ENCODE measurements around the gene DIRAS3. TPM values are rescaled to one million over a fixed set of nuclear protein-coding genes. Genes with fewer than 3 reads are reported as not detected.

DIRAS3 gene
- total RNA-seq, 1 donor: 4.0 TPM

DNA sequence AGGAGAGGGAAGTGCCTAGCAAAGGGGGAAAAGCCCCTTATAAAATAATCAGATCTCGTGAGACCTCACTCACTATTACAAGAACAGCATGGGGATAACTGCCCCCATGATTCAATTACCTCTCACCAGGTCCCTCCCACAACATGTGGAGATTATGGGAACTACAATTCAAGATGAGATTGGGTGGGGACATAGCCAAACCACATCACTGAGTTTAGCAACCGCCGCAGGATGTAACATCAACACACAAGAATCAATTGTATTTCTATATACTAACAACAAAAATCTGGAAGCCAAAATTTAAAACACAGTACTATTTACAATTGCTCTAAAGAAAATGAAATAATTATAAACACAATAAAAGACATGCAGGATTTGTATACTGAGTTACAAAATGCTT, 21.9 kb downstream of the DIRAS3 start:
- H4K20me1 ChIP-seq (ENCODE audit: insufficient read depth, low read length): no peaks in the 10 kb centered on the region
- no peak for DNase-seq (ENCODE audit: insufficient read length, low spot score, missing footprints)
- no peaks in the 10 kb centered on the region for H3K36me3 ChIP-seq (ENCODE audit: insufficient read depth, low read length)
- H3K9me3 ChIP-seq (ENCODE audit: low read depth, low read length): no peaks in the 10 kb centered on the region
- TF ChIP-seq, protein P1, sequence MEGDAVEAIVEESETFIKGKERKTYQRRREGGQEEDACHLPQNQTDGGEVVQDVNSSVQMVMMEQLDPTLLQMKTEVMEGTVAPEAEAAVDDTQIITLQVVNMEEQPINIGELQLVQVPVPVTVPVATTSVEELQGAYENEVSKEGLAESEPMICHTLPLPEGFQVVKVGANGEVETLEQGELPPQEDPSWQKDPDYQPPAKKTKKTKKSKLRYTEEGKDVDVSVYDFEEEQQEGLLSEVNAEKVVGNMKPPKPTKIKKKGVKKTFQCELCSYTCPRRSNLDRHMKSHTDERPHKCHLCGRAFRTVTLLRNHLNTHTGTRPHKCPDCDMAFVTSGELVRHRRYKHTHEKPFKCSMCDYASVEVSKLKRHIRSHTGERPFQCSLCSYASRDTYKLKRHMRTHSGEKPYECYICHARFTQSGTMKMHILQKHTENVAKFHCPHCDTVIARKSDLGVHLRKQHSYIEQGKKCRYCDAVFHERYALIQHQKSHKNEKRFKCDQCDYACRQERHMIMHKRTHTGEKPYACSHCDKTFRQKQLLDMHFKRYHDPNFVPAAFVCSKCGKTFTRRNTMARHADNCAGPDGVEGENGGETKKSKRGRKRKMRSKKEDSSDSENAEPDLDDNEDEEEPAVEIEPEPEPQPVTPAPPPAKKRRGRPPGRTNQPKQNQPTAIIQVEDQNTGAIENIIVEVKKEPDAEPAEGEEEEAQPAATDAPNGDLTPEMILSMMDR (IDR thresholded peaks at IDR 0.05; ENCODE audit: extremely low read depth, low read depth, low read length): no peak
- no peak overlapping the region for H3K4me2 ChIP-seq (ENCODE audit: insufficient read depth, low read length)
- no peak overlapping the region for H3K27ac ChIP-seq (ENCODE audit: low read depth, low read length)
- no peaks in the 10 kb centered on the region for H3K27me3 ChIP-seq (ENCODE audit: insufficient read depth, low read length)
- no peaks in the 10 kb centered on the region for H3K4me1 ChIP-seq (ENCODE audit: insufficient read depth, low read length)
- no peak overlapping the region for H2AFZ ChIP-seq (ENCODE audit: low read length)
- no peaks in the 10 kb centered on the region for H3K79me2 ChIP-seq (ENCODE audit: insufficient read depth, low read length)
- no peak overlapping the region for H3K4me3 ChIP-seq (ENCODE audit: insufficient read depth, low read length)

- no peak for DNase-seq (ENCODE audit: insufficient read length, low spot score, missing footprints)
- no peak overlapping the region for H3K4me2 ChIP-seq (ENCODE audit: insufficient read depth, low read length)
Observed at GRCh38 chr1:68024635-68025338, 25.6 kb downstream of the DIRAS3 start.

DNA sequence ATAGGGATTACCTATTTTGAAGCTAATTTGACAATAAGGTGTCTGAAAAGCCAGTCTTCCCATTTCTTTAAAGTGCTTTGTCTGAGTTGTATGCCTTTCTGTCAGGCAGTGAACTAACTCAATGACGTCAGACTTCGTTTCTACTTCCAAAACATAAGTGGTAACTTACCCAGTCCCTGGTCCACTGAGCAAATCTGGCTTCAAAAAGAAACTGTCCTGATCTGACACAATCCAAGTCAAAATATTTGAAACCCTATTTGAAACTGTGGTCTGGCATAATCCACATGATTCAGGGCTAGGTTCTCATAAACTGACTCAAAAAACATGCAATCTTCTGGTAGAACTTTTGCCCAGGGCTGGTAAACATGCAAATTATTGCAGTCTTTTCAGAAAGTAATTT, 34.0 kb downstream of the DIRAS3 start:
- Histone ChIP-seq H3K4me2 (ENCODE audit: insufficient read depth, low read length) (no peak overlapping the region), H3K36me3 (ENCODE audit: insufficient read depth, low read length) (no peaks in the 10 kb centered on the region), H3K27me3 (ENCODE audit: insufficient read depth, low read length) (no peaks in the 10 kb centered on the region), H3K27ac (ENCODE audit: low read depth, low read length) (no peak overlapping the region), H3K79me2 (ENCODE audit: insufficient read depth, low read length) (no peaks in the 10 kb centered on the region), H4K20me1 (ENCODE audit: insufficient read depth, low read length) (no peaks in the 10 kb centered on the region), H3K4me3 (ENCODE audit: insufficient read depth, low read length) (no peak overlapping the region), H3K9me3 (ENCODE audit: low read depth, low read length) (no peaks in the 10 kb centered on the region), H3K4me1 (ENCODE audit: insufficient read depth, low read length) (no peaks in the 10 kb centered on the region), H2AFZ (ENCODE audit: low read length) (no peak overlapping the region)
- TF ChIP-seq, protein P1 (IDR thresholded peaks at IDR 0.05; ENCODE audit: extremely low read depth, low read depth, low read length): no peak
- no peak for DNase-seq (ENCODE audit: insufficient read length, low spot score, missing footprints)

More at GRCh38 chr1:68024635-68025338, 25.6 kb downstream of the DIRAS3 start:
- Histone ChIP-seq H3K4me3 (ENCODE audit: insufficient read depth, low read length) (no peak overlapping the region), H2AFZ (ENCODE audit: low read length) (no peak overlapping the region), H3K79me2 (ENCODE audit: insufficient read depth, low read length) (no peaks in the 10 kb centered on the region), H3K4me1 (ENCODE audit: insufficient read depth, low read length) (no peaks in the 10 kb centered on the region), H3K9me3 (ENCODE audit: low read depth, low read length) (no peaks in the 10 kb centered on the region), H3K27ac (ENCODE audit: low read depth, low read length) (no peak overlapping the region), H3K27me3 (ENCODE audit: insufficient read depth, low read length) (no peaks in the 10 kb centered on the region), H3K36me3 (ENCODE audit: insufficient read depth, low read length) (no peaks in the 10 kb centered on the region), H4K20me1 (ENCODE audit: insufficient read depth, low read length) (no peaks in the 10 kb centered on the region)
- TF ChIP-seq, protein P1 (IDR thresholded peaks at IDR 0.05; ENCODE audit: extremely low read depth, low read depth, low read length): no peak

GRCh38 chr1:68015971-68016370, 34.5 kb downstream of the DIRAS3 start:
- DNase-seq (ENCODE audit: insufficient read length, low spot score, missing footprints): no peak

More at GRCh38 chr1:68015971-68016370, 34.5 kb downstream of the DIRAS3 start:
- H3K79me2 ChIP-seq (ENCODE audit: insufficient read depth, low read length): no peaks in the 10 kb centered on the region
- H3K27me3 ChIP-seq (ENCODE audit: insufficient read depth, low read length): no peaks in the 10 kb centered on the region
- H3K4me2 ChIP-seq (ENCODE audit: insufficient read depth, low read length): no peak overlapping the region
- H3K4me1 ChIP-seq (ENCODE audit: insufficient read depth, low read length): no peaks in the 10 kb centered on the region
- H3K9me3 ChIP-seq (ENCODE audit: low read depth, low read length): no peaks in the 10 kb centered on the region
- H3K27ac ChIP-seq (ENCODE audit: low read depth, low read length): no peak overlapping the region
- TF ChIP-seq, protein P1 (IDR thresholded peaks at IDR 0.05; ENCODE audit: extremely low read depth, low read depth, low read length): no peak
- no peaks in the 10 kb centered on the region for H3K36me3 ChIP-seq (ENCODE audit: insufficient read depth, low read length)
- H2AFZ ChIP-seq (ENCODE audit: low read length): no peak overlapping the region
- H3K4me3 ChIP-seq (ENCODE audit: insufficient read depth, low read length): no peak overlapping the region
- H4K20me1 ChIP-seq (ENCODE audit: insufficient read depth, low read length): no peaks in the 10 kb centered on the region
